HepG2 (cell line): ENCODE results near the gene SRC. TPM values are rescaled to one million over a fixed set of nuclear protein-coding genes. Genes with fewer than 3 reads are reported as not detected.

Experiments
- ATAC-seq: fragments of 200-7000 bp; cut with Tn5 transposase; 3 replicates; pipeline ENCODE4 v1.9.1; 2020; ENCODE audit warnings: mild to moderate bottlenecking, moderate library complexity
- BruUV-seq: library from RNA; stranded (reverse); fragments of 400-500 nt; replicated peaks from 2 replicates; lab custom pipeline; 2021; lab: Mats Ljungman, UMichigan
- CTCF ChIA-PET: fragments of 300-600 bp; formaldehyde crosslinking; extraction: SDS; loops from one replicate; lab custom pipeline; 2021; ENCODE audit warnings: low total read pairs, inconsistent platforms, low intra/inter-chr PET ratio; lab: Yijun Ruan, JAX
- POLR2A ChIA-PET: fragments of 350-600 bp; sonication (Branson Sonifier 250); formaldehyde crosslinking; loops from one replicate; lab custom pipeline; 2020; ENCODE audit warnings: antibody characterized with exemption, inconsistent platforms; lab: Yijun Ruan, JAX
- DNase-seq: peaks from one replicate; pipeline ENCODE4 v3.0.0-alpha.2; 2015; ENCODE audit warnings: low spot score
- FAIRE-seq: peaks from 3 replicates; lab custom pipeline; 2011; peaks lifted over from hg19 to GRCh38; lab: Jason Lieb, UNC
- H2AFZ ChIP-seq: one replicate; pipeline ENCODE4 v1.6.1; 2011; ENCODE audit warnings: low read length, inconsistent platforms
- H3K27ac ChIP-seq: fragments of 300-600 bp; 3 replicates; pipeline ENCODE4 v1.8.0; 2011; ENCODE audit warnings: mixed run types, mild to moderate bottlenecking, mixed read lengths, low read length, inconsistent platforms; ENCODE audit not compliant: insufficient read depth; ENCODE audit errors: extremely low read length
- H3K27me3 ChIP-seq, 2 experiments: fragments of 200-600 bp in 1 of 2; 2 replicates in 1 of 2; 3 replicates in 1 of 2; pipeline versions ENCODE4 v1.6.0 to v1.8.0; 2011; ENCODE audit warnings: low read length in 2 of 2, mild to moderate bottlenecking in 2 of 2, moderate library complexity in 2 of 2, inconsistent platforms in 1 of 2; ENCODE audit not compliant: insufficient read depth in 2 of 2, control insufficient read depth in 1 of 2
- H3K36me3 ChIP-seq, 2 experiments: fragments of 200-600 bp in 1 of 2; replicated peaks in 1 of 2; 2 replicates in 1 of 2; 3 replicates in 1 of 2; pipeline versions ENCODE4 v1.5.1 to v1.8.0; 2011; ENCODE audit warnings: low read length in 2 of 2, inconsistent platforms in 1 of 2; ENCODE audit not compliant: insufficient read depth in 2 of 2, control insufficient read depth in 1 of 2
- H3K4me1 ChIP-seq: 2 replicates; pipeline ENCODE4 v1.5.1; 2012; ENCODE audit warnings: low read length, inconsistent platforms; ENCODE audit not compliant: insufficient read depth
- H3K4me2 ChIP-seq: 2 replicates; pipeline ENCODE4 v1.6.0; 2011; ENCODE audit warnings: low read depth, low read length, inconsistent platforms
- H3K4me3 ChIP-seq, 3 experiments: fragments of 200-600 bp in 1 of 3; sonication (generic), shearing (Covaris generic) in 1 of 3; replicated peaks in 1 of 3; 2 replicates each; pipeline ENCODE4 v1.5.1; 2011 to 2016; ENCODE audit warnings: low read length in 3 of 3, inconsistent platforms in 2 of 3, low read depth in 2 of 3, mild to moderate bottlenecking in 2 of 3, control low read depth in 1 of 3, mixed read lengths in 1 of 3; ENCODE audit not compliant: insufficient read depth in 1 of 3
- H3K79me2 ChIP-seq: one replicate; pipeline ENCODE4 v1.6.1; 2011; ENCODE audit warnings: low read length, inconsistent platforms; ENCODE audit not compliant: insufficient read depth
- H3K9ac ChIP-seq: 2 replicates; pipeline ENCODE4 v1.6.0; 2011; ENCODE audit warnings: mild to moderate bottlenecking, low read depth, low read length, inconsistent platforms; ENCODE audit not compliant: insufficient read depth
- H3K9me3 ChIP-seq: 2 replicates; pipeline ENCODE4 v1.5.1; 2012; ENCODE audit warnings: mild to moderate bottlenecking, low read length
- H4K20me1 ChIP-seq: 2 replicates; pipeline ENCODE4 v1.6.0; 2011; ENCODE audit warnings: inconsistent platforms, mild to moderate bottlenecking, low read length, moderate library complexity; ENCODE audit not compliant: insufficient read depth
- AGO2 ChIP-seq: fragments of 200-400 bp; formaldehyde crosslinking; optimal IDR thresholded peaks from 2 replicates; pipeline ENCODE3; 2017; ENCODE audit warnings: mild to moderate bottlenecking, low read depth, low read length, moderate library complexity
- CHD2 ChIP-seq: IDR thresholded peaks from 2 replicates; pipeline ENCODE4 v1.6.1; 2011; ENCODE audit warnings: low read depth, low read length, improper control_type of control experiment
- NONO ChIP-seq, 2 experiments: fragments of 450-650 bp in 1 of 2; sonication (generic) in 1 of 2; formaldehyde crosslinking in 1 of 2; IDR thresholded peaks in 1 of 2; conservative IDR thresholded peaks in 1 of 2; 2 replicates each; pipeline versions ENCODE4 v1.6.1 to v1.8.0; 2017 to 2022; ENCODE audit warnings: mild to moderate bottlenecking in 1 of 2, missing genetic modification reagents in 1 of 2, moderate library complexity in 1 of 2
- RBAK ChIP-seq: sonication (generic); formaldehyde crosslinking; IDR thresholded peaks from 2 replicates; pipeline ENCODE4 v1.5.1; 2020; ENCODE audit warnings: mild to moderate bottlenecking, missing genetic modification reagents
- RBM22 ChIP-seq: fragments of 200-400 bp; formaldehyde crosslinking; optimal IDR thresholded peaks from 2 replicates; pipeline ENCODE3; 2017; ENCODE audit warnings: mild to moderate bottlenecking, low read length, moderate library complexity
- REL ChIP-seq: sonication (generic); formaldehyde crosslinking; conservative IDR thresholded peaks from 2 replicates; pipeline ENCODE4 v1.8.0; 2022; ENCODE audit warnings: mild to moderate bottlenecking, missing genetic modification reagents, moderate library complexity
- ZNF280B ChIP-seq: sonication (generic); formaldehyde crosslinking; IDR thresholded peaks from 2 replicates; pipeline ENCODE4 v1.5.0; 2020; ENCODE audit warnings: missing genetic modification reagents, mild to moderate bottlenecking, borderline replicate concordance
- ZNF503 ChIP-seq: sonication (generic); formaldehyde crosslinking; IDR thresholded peaks from 2 replicates; pipeline ENCODE4 v1.4.0; 2020; ENCODE audit warnings: missing genetic modification reagents
- ZNF605 ChIP-seq: sonication (generic); formaldehyde crosslinking; IDR thresholded peaks from 2 replicates; pipeline ENCODE4 v1.8.0; 2022; ENCODE audit warnings: mild to moderate bottlenecking, missing genetic modification reagents
- ZNF781 ChIP-seq: sonication (generic); formaldehyde crosslinking; IDR thresholded peaks from 2 replicates; pipeline ENCODE4 v1.5.1; 2020; ENCODE audit warnings: borderline replicate concordance, mild to moderate bottlenecking, missing genetic modification reagents; ENCODE audit errors: not compliant biosample characterization
- WGBS: methylation state at CpG from one replicate; pipeline ENCODE4 v1.1.6; 2017; ENCODE audit warnings: low lambda C conversion rate; 5-methylcytosine and 5-hydroxymethylcytosine counted together
- in situ Hi-C: cut with HindIII; loops from 2 replicates; pipeline ENCODE4 v1.10.0; 2017; ENCODE audit warnings: low pct_unique_long_range_greater_than_20kb; ENCODE audit not compliant: extremely low pct_ligation_motif_present
- intact Hi-C: fragments of 100-400 bp; cut with micrococcal nuclease; formaldehyde crosslinking; loops from one replicate; pipeline ENCODE4 v1.10.0; 2022; ENCODE audit not compliant: unreplicated experiment
- polyA plus RNA-seq, 8 experiments: library from polyadenylated mRNA; depleted of rRNA in 3 of 8; stranded (reverse) in 7 of 8; unstranded in 1 of 8; fragments of >200 nt; fragmentation: Illumina TruSeq in 4 of 8; extraction: Trizol in 4 of 8; gene quantifications; 2 replicates each; pipeline versions ENCODE4 v1.2.1 to v1.2.3, GENCODE V29; 2011 to 2016; ENCODE audit warnings: low read depth in 4 of 8, missing spikeins in 1 of 8, mixed read lengths in 1 of 8; ENCODE audit not compliant: insufficient read depth in 1 of 8
- total RNA-seq, 5 experiments: library from RNA; depleted of rRNA; stranded (reverse); fragments of >200 nt; fragmentation: Illumina TruSeq; extraction: Trizol; gene quantifications; 2 replicates each; pipeline ENCODE4 v1.2.3, GENCODE V29; 2016; ENCODE audit warnings: low read depth in 1 of 5

Gene SRC
- total and polyA plus RNA-seq, 2 of the 13 experiments (the other 11 are each of a cell fraction or from before 2014, with no cell fraction given) = 54.7 to 192 TPM

GRCh38 chr20:37362821-37363220, 16.9 kb downstream of the SRC start:
- H3K27me3 ChIP-seq = no peaks in the 10 kb centered on the region
- CTCF ChIA-PET = no interaction called here
- ATAC-seq (no peak), FAIRE-seq (no peak), DNase-seq (no peak)
- TF ChIP-seq ZNF605 (CRISPR knock-in tag) (0 out of 2 replicates have a peak, but pooled peaks have one; percentile 20), REL (0 out of 2 replicates have a peak, but pooled peaks have one; percentile 29), RBM22 (no peak)
- peaks cover 53% of the 10 kb centered on the region for H3K79me2 ChIP-seq
- BruUV-seq = no TSS peak
- H3K4me2 ChIP-seq = no peak overlapping the region
- no peak overlapping the region for H2AFZ ChIP-seq
- no peaks in the 10 kb centered on the region for H3K9me3 ChIP-seq
- no peak overlapping the region for H3K27ac ChIP-seq
- intact Hi-C loops = loop anchor here (2.0 kb wide), 1 partner anchor 16 kb away; no protein-coding TSS in a partner anchor
- no peak overlapping the region for H3K9ac ChIP-seq
- peaks cover 31 to 71% of the 10 kb centered on the region in 2 experiments for H3K36me3 ChIP-seq
- peaks cover 72% of the 10 kb centered on the region for H4K20me1 ChIP-seq
- in situ Hi-C loops = no loop called here
- no peaks in the 10 kb centered on the region for H3K4me1 ChIP-seq
- POLR2A ChIA-PET = no interaction called here
- 97% methylated on average over 9 of the region's 9 CpGs for WGBS
- no peak overlapping the region for H3K4me3 ChIP-seq

GRCh38 chr20:37363221-37364012, 17.5 kb downstream of the SRC start:
- Histone ChIP-seq H2AFZ (no peak overlapping the region), H4K20me1 (peaks cover 66% of the 10 kb centered on the region), H3K27ac (no peak overlapping the region), H3K27me3 (no peaks in the 10 kb centered on the region), H3K4me3 (no peak overlapping the region), H3K4me2 (no peak overlapping the region), H3K9me3 (no peaks in the 10 kb centered on the region), H3K9ac (no peak overlapping the region), H3K79me2 (peaks cover 47% of the 10 kb centered on the region), H3K36me3 (peaks cover 33 to 73% of the 10 kb centered on the region in 2 experiments), H3K4me1 (no peaks in the 10 kb centered on the region)
- DNase-seq (no peak), FAIRE-seq (no peak), ATAC-seq (no peak; the same call in 2 of the 3 replicates)
- in situ Hi-C loops = no loop called here
- POLR2A ChIA-PET = interaction anchor here (1.2 kb wide), 1 partner anchor 19 kb away, joined by 3 read pairs; no protein-coding TSS in a partner anchor
- intact Hi-C loops = loop anchor here (2.0 kb wide), 1 partner anchor 15 kb away; no protein-coding TSS in a partner anchor
- WGBS = 97% methylated on average over 20 of the region's 24 CpGs
- CTCF ChIA-PET = interaction anchor here (1.8 kb wide), 1 partner anchor 21 kb away, joined by 4 read pairs; no protein-coding TSS in a partner anchor
- no TSS peak for BruUV-seq
- TF ChIP-seq CHD2 (no peak), RBAK (CRISPR knock-in tag) (no peak), ZNF781 (CRISPR knock-in tag) (no peak), ZNF503 (CRISPR knock-in tag) (no peak), AGO2 (peak; percentile 72), ZNF280B (CRISPR knock-in tag) (no peak), NONO (IDR thresholded peaks at IDR 0.05) (no peak), NONO (CRISPR knock-in tag; conservative IDR thresholded peaks at IDR 0.05) (no peak)
